GM21367 (cell line): ENCODE measurements around the gene MAGEA4.
"Not testable (repeated sequence)": the region's sequence is repeated elsewhere in the genome, so short reads cannot be mapped to it uniquely, and the experiment has no call there.

Source experiments
- ATAC-seq: cut with Tn5 transposase; IDR thresholded peaks from one replicate; pipeline ENCODE4 v1.9.1; 2021; ENCODE audit not compliant: unreplicated experiment

Gene MAGEA4, protein sequence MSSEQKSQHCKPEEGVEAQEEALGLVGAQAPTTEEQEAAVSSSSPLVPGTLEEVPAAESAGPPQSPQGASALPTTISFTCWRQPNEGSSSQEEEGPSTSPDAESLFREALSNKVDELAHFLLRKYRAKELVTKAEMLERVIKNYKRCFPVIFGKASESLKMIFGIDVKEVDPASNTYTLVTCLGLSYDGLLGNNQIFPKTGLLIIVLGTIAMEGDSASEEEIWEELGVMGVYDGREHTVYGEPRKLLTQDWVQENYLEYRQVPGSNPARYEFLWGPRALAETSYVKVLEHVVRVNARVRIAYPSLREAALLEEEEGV

GRCh38 chrX:151912780-151913179 is at the start of gene MAGEA4:
Gene MAGEA4, plus strand, starts transcription at chrX:151912889. Its CDS starts 10,776 bp downstream, at chrX:151923665.
- no peak for ATAC-seq

GRCh38 chrX:151870602-151871001 is 42.1 kb upstream of the MAGEA4 start:
- no peak for ATAC-seq

GRCh38 chrX:151871244-151871643 is 41.4 kb upstream of the MAGEA4 start:
- no peak for ATAC-seq

DNA sequence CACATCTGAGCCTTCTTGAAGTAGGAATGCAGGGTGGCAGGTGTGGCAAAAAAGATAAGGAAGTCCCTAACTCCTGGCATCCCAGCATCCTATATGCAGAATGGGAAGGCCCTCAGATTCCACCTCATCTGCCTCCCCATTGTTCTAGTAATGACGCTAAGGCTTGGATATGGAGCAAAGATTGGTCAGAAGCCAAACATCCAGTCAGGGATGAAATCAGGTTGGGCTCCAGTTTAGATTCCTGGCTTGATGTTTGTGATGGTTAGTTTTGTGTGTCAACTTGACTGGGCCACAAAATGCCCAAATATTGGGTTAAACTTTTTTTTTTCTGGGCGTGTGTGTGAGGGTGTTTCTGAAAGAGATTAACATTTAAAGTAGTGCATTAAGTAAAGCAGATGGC is 39.6 kb upstream of the MAGEA4 start:
- no peak for ATAC-seq

GRCh38 chrX:151875270-151876026 is 37.2 kb upstream of the MAGEA4 start:
- no peak for ATAC-seq

GRCh38 chrX:151878574-151878973 is 34.1 kb upstream of the MAGEA4 start:
- ATAC-seq, result no peak

GRCh38 chrX:151879856-151880255 is 32.8 kb upstream of the MAGEA4 start:
- no peak for ATAC-seq

DNA sequence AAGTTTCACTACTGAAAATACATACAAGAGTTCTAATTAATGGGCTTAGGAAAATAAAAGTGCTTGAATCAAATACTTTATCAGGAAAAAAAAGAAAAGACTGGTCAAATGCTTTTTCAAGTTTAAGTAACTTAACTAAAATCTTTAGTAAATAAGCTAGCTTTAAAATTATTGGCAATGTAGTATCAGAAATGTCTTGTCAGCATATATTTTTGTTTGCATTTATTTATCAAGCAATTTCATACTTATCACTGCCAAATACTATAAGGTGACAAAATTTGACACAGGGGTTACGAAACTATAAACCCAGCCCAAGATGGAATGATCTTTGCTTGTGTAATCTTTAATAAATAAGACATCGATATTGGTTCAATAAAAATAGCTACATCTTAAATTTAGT is 31.8 kb upstream of the MAGEA4 start:
- ATAC-seq, result no peak

DNA sequence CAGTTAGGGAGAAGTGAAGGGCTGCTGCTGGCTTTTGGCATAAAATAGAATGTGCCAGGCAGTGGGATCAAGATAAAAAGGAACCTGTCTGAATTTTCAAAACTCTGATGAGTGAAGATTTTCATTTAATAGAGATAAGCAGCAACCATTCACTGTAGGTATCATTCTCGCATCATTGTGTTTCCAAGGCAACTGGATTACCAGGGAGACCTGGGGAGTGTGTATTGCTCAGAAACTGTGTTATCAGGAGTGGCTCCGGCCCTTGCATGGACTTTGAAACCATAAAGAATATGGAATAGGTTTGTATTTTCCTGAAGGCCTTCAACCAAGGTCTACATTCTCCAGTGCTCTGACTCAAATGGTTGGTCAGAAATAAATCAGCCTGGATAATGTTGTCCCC is 23.3 kb upstream of the MAGEA4 start:
- ATAC-seq, result no peak

- no peak for ATAC-seq
Observed at GRCh38 chrX:151896734-151897474, 15.8 kb upstream of the MAGEA4 start.

GRCh38 chrX:151899622-151900021 is 13.1 kb upstream of the MAGEA4 start:
- ATAC-seq, result no peak

DNA sequence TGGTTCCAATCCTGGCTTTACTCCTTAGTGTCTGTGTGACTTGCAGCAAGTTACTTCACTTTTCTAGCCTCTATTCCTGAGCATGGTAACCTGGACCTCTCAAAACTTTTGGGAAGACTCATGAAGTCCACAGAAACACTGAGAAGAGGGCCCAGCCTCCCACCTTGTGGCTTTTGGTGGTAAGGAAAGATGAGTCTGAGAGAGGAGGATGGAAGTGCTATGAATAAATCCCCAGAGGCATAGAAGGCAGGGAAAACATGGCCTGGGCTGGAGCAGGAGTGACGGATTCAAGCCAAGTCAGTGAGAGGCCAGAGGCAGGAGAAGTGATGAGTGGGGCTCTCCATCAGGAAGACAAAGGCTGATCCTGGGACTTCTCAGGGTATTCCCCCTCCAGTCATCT is 10.9 kb upstream of the MAGEA4 start:
- no peak for ATAC-seq

DNA sequence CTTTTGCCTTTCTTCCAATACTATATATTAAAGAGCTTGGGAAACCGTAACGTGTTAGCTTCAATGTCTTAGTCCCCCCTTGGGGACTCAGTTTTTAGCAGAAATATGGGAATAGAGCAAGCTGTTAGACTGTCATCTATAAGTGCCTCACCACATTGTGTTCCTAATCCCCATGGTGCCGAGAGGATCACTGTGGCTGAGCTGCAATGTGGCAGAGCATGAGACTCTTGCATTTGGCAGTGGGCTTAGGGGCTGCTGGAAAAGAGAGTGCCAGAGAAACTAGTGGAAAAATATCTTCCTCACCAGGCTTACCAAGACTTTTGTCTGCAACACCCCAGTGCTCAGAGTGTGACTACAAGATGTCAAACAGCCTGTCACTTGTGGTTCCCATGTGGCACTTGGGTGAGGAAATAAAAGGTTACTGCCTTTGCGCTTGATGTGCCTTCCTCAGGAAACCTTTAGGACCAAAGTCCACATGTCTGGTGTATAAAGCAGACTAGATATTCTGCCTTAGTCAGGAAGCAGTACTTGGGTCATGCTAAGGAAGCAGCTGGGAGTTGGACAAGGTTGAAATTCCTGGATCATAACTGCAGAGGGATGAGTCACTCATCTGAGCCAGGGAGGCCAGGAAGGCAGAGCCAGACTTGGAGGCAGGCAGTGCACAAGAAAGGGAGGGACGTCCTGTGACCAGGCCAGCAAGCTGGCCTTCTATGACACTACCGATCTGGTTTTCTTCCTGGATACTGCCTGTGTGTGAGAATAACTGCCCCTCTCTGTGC is 9.7 kb upstream of the MAGEA4 start:
- no peak for ATAC-seq

DNA sequence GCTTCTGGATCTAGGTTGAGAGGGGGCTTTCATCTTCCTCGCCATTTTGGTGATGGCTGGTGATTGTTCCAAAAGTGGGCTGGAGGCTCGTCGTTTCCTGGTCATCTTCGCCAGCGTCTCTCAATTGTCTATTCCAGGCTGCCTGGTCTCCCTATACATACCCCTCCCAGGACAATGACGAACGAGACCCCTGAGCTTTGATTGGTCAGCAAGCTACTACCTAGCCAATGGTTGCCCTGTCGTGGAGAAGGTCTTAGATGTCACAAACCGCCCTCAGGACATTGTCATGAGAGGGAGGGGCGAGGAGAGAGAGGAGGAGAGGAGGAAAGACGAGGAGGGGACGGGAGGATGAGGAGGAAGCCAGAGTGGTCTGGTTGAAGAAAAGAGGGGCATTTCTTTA is 7.7 kb upstream of the MAGEA4 start:
- ATAC-seq, result no peak

DNA sequence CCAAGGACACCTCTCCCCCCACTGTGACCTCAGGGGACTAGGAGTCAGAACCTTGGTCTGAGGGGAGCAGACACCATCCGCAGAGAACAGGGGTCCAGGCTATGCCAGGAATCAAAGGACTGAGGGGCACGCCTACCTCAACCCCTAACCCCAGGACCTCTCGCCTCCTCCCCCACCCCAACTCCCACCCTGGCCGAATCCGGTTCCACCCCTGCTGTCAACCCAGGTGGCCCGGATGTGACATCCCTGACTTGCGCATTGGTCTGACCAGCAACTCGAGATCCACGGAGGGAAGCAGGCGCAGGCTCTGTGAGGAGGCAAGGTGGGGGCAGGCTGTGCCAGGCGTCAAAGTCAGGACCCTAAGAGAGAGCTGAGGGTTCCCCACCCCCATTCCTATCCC is 468 bp upstream of the MAGEA4 start:
- ATAC-seq, result no peak

- not testable (repeated sequence) for ATAC-seq
Observed at GRCh38 chrX:151918736-151919135, 6.0 kb downstream of the MAGEA4 start.

- no peak for ATAC-seq
Observed at GRCh38 chrX:151919610-151920009, 6.9 kb downstream of the MAGEA4 start.

GRCh38 chrX:151920101-151920500 is 7.4 kb downstream of the MAGEA4 start:
- ATAC-seq, result no peak

DNA sequence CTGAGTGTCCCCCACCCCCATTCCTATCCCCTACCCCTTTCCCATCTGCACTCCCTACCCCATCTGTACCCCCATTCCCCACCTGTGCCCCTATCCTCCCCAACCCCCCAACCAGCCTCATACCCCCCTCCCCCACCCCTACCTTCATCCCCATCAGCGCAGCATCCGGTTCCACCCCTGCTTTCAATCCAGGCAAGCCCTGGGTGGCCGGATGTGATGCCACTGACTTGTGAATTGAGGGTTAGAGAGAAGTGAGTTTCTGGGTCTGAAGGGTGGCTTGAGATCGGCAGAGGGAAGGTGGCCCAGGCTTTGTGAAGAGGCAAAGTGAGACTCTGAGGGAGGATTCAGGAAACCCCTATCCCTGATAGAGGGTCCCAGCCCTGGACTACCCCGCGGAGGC is 7.8 kb downstream of the MAGEA4 start:
- no peak for ATAC-seq

GRCh38 chrX:151921292-151921691 is 8.6 kb downstream of the MAGEA4 start:
- no peak for ATAC-seq

DNA sequence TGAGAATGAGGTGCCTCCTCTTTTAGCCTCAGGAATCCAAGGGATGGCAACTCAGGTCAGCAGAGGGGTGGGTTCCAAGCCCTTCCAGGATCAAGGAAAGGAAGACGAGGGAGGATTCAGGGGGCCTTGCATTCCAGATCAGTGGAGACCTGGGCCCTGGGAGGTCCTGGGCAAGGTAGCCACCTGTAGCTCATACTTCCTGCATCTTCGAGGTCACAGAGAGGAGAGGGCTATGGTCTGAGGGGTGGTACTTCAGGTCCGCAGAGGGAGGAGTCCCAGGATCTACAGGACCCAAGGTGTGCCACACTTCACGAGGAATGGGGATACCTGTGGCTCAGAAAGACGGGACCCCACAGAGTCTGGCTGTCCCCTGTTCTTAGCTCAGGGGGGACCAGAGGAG is 9.2 kb downstream of the MAGEA4 start:
- ATAC-seq, result no peak
